Measurements from ENCODE around the gene SPATA17. TPM values are rescaled to one million over a fixed set of nuclear protein-coding genes. Genes with fewer than 3 reads are reported as not detected.

Gene SPATA17
- total and polyA plus RNA-seq, 8 donors = 0.12 to 2.3 (median 1.5) TPM; not detected in 3

- H3K27me3 ChIP-seq = no peaks in the 10 kb centered on the region
- 50 to 90% (median 81%) methylated on average over 1 of the region's 1 CpG for WGBS, 5 donors
- no peak overlapping the region for H3K4me3 ChIP-seq
- intact Hi-C loops (cut with DNase I; ENCODE audit: low total_unique reads) = no loop called here
- H3K36me3 ChIP-seq = no peaks in the 10 kb centered on the region
- DNase-seq = no peak
- no peak for TF ChIP-seq CTCF (IDR thresholded peaks at IDR 0.05)
- H3K27ac ChIP-seq = no peak overlapping the region
- H3K9me3 ChIP-seq = peaks cover 0 to 3% (median 0%) of the 10 kb centered on the region in 4 donors
- no peaks in the 10 kb centered on the region for H3K4me1 ChIP-seq
These were observed 268.5 kb downstream of the SPATA17 start for GRCh38 chr1:217899614-217900013.

GRCh38 chr1:217907504-217907903 is 276.4 kb downstream of the SPATA17 start:
- Histone ChIP-seq H3K4me1 (no peaks in the 10 kb centered on the region), H3K27ac (no peak overlapping the region), H3K36me3 (no peaks in the 10 kb centered on the region), H3K4me3 (no peak overlapping the region), H3K27me3 (no peaks in the 10 kb centered on the region), H3K9me3 (no peaks in the 10 kb centered on the region)
- no peak for DNase-seq
- intact Hi-C loops (cut with DNase I; ENCODE audit: low total_unique reads) = no loop called here
- 72 to 100% (median 88%) methylated on average over 2 of the region's 2 CpGs for WGBS, 5 donors
- no peak for TF ChIP-seq POLR2A (IDR thresholded peaks at IDR 0.05)
- TF ChIP-seq POLR2AphosphoS5 (IDR thresholded peaks at IDR 0.05) = no peak
- no peak for TF ChIP-seq CTCF (IDR thresholded peaks at IDR 0.05)
- TF ChIP-seq EP300 (IDR thresholded peaks at IDR 0.05) = no peak

- Histone ChIP-seq H3K27me3 (no peaks in the 10 kb centered on the region), H3K27ac (no peak overlapping the region), H3K4me3 (no peak overlapping the region), H3K9me3 (no peaks in the 10 kb centered on the region), H3K4me1 (no peaks in the 10 kb centered on the region), H3K36me3 (no peaks in the 10 kb centered on the region)
- WGBS, 5 donors = 43 to 56% (median 48%) methylated on average over 3 of the region's 3 CpGs
- DNase-seq = no peak
- intact Hi-C loops (cut with DNase I; ENCODE audit: low total_unique reads) = no loop called here
- TF ChIP-seq CTCF (IDR thresholded peaks at IDR 0.05) (no peak), EP300 (IDR thresholded peaks at IDR 0.05) (no peak), POLR2A (IDR thresholded peaks at IDR 0.05) (no peak), POLR2AphosphoS5 (IDR thresholded peaks at IDR 0.05) (no peak)
These were observed 279.1 kb downstream of the SPATA17 start for GRCh38 chr1:217910203-217910602.

- Histone ChIP-seq H3K4me1 (no peaks in the 10 kb centered on the region), H3K27me3 (no peaks in the 10 kb centered on the region), H3K36me3 (no peaks in the 10 kb centered on the region), H3K9me3 (no peaks in the 10 kb centered on the region), H3K27ac (no peak overlapping the region), H3K4me3 (no peak overlapping the region)
- TF ChIP-seq POLR2A (IDR thresholded peaks at IDR 0.05) = no peak
- TF ChIP-seq EP300 (IDR thresholded peaks at IDR 0.05) = no peak
- no peak for TF ChIP-seq POLR2AphosphoS5 (IDR thresholded peaks at IDR 0.05)
- TF ChIP-seq CTCF (IDR thresholded peaks at IDR 0.05) = no peak
- intact Hi-C loops (cut with DNase I; ENCODE audit: low total_unique reads) = no loop called here
- WGBS, 5 donors = 64 to 83% (median 78%) methylated on average over 3 of the region's 3 CpGs
- DNase-seq = no peak
These were observed 279.7 kb downstream of the SPATA17 start for GRCh38 chr1:217910791-217911320.

Measured in stomach (tissue), 9 donors.